Panc1 (cell line): Measurements from ENCODE around the gene TTC28.

Experiments used
- POLR2AphosphoS5 ChIP-seq: IDR thresholded peaks from 2 replicates; pipeline ENCODE4 v1.6.1; 2012; ENCODE audit warnings: mild to moderate bottlenecking, low read depth, low read length, moderate library complexity
- TF ChIP-seq, protein P1 (sequence below): fragments of 450-650 bp; IDR thresholded peaks from 2 replicates; pipeline ENCODE4 v1.5.1; 2017; ENCODE audit warnings: mild to moderate bottlenecking
- TF ChIP-seq, protein P2 (sequence below), 2 experiments: IDR thresholded peaks; 2 replicates each; pipeline ENCODE4 v1.6.1; 2011 to 2012; ENCODE audit warnings: low read depth in 2 of 2, control low read depth in 1 of 2, low read length in 1 of 2, mild to moderate bottlenecking in 1 of 2, moderate library complexity in 1 of 2; ENCODE audit not compliant: insufficient read depth in 1 of 2

DNA sequence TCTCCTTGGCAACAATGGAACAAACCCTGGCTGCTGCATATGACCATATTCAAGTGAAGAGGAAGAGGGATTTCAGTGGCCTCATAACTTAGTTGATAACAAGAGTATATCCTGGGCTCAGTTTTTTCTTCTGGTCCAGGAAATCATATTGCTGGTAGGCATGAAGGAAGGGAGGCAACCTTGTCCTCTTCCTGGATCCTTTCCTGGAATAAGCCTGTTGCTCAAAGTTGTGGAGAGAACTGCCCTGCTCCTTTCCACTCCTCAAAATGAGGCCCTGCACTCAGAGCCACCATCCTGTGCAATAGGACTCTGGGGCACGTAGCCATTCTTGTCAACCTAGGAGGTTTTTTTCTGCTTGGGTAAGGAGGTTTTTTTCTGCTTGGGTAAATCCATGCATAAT, 631.9 kb downstream of the TTC28 start:
- TF ChIP-seq POLR2AphosphoS5, result no peak
- TF ChIP-seq, protein P1, sequence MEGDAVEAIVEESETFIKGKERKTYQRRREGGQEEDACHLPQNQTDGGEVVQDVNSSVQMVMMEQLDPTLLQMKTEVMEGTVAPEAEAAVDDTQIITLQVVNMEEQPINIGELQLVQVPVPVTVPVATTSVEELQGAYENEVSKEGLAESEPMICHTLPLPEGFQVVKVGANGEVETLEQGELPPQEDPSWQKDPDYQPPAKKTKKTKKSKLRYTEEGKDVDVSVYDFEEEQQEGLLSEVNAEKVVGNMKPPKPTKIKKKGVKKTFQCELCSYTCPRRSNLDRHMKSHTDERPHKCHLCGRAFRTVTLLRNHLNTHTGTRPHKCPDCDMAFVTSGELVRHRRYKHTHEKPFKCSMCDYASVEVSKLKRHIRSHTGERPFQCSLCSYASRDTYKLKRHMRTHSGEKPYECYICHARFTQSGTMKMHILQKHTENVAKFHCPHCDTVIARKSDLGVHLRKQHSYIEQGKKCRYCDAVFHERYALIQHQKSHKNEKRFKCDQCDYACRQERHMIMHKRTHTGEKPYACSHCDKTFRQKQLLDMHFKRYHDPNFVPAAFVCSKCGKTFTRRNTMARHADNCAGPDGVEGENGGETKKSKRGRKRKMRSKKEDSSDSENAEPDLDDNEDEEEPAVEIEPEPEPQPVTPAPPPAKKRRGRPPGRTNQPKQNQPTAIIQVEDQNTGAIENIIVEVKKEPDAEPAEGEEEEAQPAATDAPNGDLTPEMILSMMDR, result no peak
- TF ChIP-seq, protein P2, sequence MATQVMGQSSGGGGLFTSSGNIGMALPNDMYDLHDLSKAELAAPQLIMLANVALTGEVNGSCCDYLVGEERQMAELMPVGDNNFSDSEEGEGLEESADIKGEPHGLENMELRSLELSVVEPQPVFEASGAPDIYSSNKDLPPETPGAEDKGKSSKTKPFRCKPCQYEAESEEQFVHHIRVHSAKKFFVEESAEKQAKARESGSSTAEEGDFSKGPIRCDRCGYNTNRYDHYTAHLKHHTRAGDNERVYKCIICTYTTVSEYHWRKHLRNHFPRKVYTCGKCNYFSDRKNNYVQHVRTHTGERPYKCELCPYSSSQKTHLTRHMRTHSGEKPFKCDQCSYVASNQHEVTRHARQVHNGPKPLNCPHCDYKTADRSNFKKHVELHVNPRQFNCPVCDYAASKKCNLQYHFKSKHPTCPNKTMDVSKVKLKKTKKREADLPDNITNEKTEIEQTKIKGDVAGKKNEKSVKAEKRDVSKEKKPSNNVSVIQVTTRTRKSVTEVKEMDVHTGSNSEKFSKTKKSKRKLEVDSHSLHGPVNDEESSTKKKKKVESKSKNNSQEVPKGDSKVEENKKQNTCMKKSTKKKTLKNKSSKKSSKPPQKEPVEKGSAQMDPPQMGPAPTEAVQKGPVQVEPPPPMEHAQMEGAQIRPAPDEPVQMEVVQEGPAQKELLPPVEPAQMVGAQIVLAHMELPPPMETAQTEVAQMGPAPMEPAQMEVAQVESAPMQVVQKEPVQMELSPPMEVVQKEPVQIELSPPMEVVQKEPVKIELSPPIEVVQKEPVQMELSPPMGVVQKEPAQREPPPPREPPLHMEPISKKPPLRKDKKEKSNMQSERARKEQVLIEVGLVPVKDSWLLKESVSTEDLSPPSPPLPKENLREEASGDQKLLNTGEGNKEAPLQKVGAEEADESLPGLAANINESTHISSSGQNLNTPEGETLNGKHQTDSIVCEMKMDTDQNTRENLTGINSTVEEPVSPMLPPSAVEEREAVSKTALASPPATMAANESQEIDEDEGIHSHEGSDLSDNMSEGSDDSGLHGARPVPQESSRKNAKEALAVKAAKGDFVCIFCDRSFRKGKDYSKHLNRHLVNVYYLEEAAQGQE (IDR thresholded peaks at IDR 0.05; ENCODE audit: insufficient read depth in 1 of 2, low read depth in 2 of 2, low read length in 1 of 2), result no peak
